Stimulated activated CD4-positive, alpha-beta T cell treated with anti-CD3 and anti-CD28 coated beads, Interleukin-15, amount 100 ng/mL, for 1 hour (primary cell): ENCODE measurements around the gene SLC38A5.

ENCODE experiments used
- DNase-seq, 2 donors: peaks; one replicate each; pipeline ENCODE4 v3.0.0-alpha.2; 2020; ENCODE audit warnings: low read depth in 1 of 2, low spot score in 1 of 2

Gene SLC38A5

DNA sequence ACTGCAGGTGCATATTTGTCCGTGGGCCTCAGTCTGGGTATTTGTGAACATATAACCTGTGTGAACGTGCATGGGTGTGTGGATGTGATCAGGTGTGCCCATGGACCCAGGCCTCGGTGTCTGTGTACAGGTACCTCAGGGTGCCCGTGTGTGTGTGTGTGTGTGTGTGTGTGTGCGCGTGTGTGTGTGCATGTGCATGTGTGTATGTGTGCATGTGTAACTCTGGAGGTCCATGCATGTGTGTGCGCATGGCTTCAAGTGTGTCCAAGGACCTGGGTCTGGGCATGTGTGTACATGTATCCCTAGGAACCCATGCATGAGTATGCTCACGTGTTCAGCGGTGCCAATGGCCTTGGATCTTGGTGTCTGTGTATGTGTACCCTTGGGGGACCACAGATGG, 21.7 kb upstream of the SLC38A5 start:
- DNase-seq: no peak

DNA sequence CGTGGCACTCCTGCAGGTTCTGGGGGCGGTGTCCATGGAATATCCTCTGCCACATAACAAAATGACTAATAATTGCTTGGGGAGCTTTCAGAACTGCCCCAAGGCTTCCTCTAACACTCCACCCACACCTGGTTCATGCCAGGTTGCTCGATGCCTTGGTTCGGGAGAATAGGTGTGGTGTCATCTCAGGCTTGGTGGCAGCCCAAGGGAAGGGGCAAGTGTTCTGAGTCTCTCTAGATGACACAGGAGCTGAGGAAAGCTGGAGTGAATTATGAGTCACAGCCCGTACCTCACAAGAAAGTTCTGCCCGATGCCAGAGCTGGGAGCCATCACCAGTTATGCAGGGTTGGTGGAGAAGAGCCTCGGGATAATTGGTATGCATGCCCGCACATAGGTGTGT, 20.6 kb upstream of the SLC38A5 start:
- no peak for DNase-seq

DNA sequence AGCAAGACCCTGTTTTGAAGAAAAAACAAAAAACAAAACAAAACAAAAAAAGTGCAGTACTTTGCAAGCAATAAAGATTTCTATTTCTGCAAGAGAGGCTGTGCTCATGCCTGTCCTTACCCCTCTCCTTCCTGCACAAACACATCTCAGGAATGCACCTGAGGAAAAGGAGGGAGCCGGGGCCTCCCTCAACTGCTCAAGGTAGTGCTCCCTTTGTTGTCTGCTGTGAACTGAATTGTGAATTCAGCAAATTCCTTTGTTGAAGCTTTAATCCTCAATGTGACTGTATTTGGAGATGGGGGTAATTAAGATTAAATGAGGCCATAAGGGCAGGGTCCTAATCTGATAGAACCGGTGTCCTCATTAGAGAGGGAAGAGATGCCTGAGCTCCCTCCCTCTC, 19.8 kb upstream of the SLC38A5 start:
- DNase-seq: no peak

DNA sequence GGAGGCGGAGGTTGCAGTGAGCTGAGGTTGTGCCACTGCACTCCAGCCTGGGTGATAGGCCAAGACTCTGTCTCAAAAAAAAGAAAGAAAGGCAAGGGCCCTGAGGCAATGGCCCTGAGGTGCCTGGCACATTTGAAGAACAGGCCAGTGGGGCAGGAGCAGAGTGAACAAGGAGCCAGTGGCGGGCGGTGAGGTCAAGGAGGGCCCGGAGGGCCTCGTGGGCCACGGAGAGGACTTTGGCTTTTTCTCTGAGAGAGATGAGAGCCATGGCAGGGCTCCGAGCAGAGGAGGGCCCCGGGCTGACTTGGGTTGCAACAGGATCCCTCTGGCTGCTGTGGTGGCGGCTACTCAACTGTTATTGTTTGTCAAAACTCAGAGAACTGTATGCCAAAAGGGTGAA, 19.2 kb upstream of the SLC38A5 start:
- no peak for DNase-seq

DNA sequence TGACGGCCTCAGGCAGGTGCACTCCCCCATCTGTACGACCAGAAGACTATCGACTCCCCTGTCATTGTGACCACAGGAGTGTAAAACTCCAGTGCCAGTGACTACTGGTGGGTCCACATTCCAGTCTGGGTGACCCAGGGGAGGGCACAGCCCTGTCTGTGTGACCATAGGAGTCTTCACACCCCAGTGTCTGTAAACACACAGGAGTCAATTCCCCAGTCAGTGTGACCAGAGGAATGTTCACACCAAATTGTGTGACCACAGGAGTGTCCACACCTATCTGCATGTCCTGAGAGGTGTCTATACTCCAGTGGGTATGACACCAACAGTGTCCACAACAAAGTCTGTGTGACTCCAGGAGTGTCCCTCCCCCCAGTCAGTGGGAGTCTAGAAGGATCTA, 18.0 kb upstream of the SLC38A5 start:
- no peak for DNase-seq

DNA sequence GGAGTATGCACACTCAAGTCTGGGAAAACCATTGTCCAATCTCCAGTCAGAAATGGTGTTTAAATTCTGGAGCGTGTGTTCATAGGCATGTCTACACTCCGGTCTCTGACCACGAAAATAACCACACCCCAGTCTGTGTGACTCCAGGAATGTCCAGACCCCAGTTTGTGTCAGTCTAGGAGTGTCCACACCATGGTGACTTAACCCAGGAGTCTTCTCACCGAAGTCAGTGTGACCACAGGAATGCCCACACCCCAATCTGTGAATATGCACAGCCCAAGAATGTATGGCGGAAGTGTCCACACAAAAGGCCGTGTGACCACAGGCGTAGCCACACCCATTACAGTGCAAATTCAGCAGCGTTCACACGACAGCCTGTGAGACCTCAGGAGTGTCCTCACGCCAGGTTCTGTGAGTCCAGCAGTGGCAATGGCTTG, 17.3 kb upstream of the SLC38A5 start:
- no peak for DNase-seq

DNA sequence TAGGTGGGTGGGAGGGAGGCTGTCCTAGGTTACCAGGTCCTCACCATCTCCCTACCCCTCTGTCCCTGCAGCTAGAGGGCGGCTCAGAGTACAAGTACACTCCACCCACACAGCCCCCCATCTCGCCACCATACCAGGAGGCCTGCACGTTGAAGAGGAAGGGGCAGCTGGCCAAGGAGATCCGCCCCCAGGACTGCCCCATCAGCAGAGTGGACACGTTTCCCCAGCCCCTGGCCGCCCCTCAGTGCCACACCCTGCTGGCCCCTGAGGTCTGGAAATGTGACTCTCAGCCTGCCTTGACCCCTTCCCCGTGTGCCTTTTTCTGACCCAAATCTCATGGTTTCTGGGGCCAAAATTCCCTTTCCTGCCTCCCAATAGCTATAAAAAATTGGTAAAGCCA, 12.5 kb upstream of the SLC38A5 start:
- DNase-seq: no peak

DNA sequence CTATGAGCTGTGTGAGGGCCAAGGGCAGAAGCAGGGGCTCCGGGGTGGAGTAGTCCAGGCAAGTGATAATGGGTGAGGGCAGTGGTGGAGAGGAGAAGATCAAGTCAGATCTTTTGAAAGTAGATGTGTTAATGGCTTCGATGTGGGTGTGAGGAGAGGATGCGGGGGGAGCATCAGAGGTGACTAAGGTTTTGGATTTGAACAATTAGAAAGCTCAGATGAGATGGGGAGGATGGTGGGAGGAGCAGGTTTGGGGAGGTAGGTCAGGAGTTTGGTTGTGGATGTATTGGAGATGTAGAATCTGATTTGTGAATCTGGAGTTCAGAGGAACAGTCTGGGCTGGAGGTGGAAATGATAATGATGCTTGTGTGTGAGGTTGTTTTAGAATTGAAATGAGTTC, 10.5 kb upstream of the SLC38A5 start:
- DNase-seq: no peak

DNA sequence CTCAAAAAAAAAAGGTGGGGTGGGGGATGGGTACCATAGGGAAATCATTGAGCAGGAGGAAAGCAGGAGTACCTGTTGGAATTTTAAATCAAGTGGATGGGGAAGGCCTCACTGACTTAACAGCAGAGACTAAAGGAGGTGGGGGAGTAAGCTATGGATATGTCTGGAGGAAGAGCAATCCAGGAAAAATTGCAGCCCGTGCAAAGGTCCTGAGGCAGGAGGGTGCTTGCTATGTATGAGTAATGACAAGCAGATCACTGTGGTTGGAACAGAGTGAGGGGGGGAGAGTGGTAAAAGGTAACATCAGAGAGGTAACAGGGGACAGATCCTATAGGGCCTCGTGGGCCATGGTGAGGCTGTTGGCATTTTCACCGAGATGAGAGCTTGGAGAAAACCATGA, 10.1 kb upstream of the SLC38A5 start:
- no peak for DNase-seq

DNA sequence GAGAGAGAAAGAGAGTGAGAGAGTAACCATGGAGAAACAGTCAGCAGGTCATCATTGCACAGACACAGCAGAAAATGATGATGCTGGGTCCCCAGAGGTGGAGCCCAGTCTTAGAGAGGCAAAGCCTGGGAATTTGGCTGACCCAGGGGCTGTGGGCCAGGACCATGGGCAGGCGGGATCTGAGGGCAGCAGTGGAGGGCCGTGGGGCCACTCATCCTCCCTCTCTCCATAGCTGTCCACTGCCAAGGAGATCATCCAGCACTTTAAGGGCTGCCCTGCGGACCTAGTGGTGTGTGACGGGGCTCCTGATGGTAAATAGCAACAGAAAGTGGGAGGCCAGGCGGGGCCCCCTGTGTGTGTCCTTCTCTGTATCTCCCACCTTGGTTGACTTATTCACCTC, 8.7 kb upstream of the SLC38A5 start:
- no peak for DNase-seq

DNA sequence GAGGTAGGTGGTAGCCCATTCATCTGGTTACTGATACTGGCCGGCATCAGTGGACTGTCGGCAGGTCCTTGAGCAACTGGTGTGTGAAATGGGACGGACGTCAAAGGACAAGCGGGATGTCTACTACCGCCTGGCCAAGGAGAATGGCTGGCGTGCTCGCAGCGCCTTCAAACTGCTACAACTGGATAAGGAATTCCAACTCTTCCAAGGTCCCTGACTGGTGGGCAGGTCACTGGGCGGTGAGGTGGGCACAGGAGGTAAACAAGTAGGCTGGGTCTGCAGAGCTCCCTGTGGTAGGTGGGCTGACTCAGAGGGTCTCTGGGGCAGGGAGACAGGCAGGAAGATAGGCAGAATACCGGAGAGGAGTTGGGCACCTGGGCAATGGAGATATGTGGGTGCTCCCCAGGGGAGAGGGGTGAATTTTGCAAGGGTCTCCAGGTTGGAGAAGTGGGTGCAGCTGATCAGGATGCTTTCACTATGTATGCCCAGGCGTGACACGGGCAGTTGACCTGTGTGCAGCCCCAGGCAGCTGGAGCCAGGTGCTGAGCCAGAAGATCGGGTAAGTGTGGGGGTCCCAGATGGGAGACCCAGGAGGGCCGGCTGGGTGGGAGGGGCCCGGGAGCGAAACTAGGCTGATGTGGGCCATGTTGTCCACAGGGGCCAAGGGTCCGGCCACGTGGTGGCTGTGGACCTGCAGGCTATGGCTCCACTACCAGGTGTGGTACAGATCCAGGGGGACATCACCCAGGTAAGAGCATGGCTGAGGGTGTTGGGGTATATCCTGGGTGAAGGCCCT, 8.1 kb upstream of the SLC38A5 start:
- no peak for DNase-seq

DNA sequence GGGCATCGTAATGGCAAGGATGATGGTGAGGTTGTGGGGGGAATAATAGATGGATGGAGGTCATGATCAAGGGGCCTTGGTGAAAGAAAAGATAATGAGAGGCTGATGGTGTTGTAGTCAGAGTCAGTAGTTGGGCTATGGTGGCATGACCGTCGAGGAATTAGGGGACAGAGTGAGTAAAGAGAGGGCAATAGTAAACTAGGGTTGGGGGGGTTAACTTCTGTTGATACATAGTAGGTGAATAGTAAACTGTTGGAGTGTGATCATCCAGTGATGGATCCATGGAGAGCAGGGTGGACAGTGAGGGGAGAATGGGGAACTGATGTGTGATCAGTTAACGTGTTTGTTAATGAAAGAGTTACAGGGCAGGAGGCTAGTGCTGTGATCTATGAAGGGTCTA, 6.9 kb upstream of the SLC38A5 start:
- DNase-seq: no peak

DNA sequence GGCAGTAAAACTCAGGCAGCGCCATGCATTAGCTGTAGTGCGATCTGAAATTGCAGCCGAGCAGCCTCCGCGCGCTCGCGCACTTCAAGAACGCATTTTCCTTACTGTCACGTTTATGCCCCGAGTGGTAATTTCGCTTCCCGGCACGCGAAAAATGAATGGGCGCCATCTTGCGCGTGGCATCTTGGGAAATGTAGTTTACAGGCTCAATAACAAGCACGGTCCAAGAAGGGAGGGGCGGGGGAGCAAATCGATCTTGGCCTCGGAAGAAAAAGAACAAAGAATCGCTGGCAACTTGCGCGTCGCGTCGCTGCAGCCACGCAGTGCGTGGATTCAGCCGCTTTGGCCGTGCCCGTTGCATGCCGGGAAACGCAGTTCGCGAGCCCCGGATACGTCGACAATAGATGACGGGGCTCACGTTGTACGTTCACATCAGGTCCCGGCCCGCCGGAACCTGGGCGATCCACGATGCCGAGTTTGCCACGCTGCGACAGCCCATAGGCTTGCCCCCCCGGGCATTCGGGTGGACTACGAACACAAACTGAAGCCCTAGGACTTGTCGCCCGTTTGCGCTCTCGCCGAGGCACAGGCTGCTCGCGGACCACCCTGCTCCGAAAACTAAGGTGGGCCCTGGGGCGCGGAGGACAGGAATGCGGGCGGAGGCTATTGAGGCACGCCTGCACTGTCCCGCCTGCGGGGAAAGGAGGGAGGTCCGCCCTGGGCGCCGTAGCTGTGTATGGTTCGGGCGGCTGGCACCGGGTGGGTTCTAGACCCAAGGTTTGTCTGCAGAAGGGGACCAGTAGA, 5.9 kb upstream of the SLC38A5 start, which contains the start of gene FTSJ1:
FTSJ1 (plus strand) TSS at position 426 of the 804 bp plus-strand sequence. CDS start 1,849 bp downstream, outside the sequence.
- DNase-seq: peak; percentile 71 to 72

DNA sequence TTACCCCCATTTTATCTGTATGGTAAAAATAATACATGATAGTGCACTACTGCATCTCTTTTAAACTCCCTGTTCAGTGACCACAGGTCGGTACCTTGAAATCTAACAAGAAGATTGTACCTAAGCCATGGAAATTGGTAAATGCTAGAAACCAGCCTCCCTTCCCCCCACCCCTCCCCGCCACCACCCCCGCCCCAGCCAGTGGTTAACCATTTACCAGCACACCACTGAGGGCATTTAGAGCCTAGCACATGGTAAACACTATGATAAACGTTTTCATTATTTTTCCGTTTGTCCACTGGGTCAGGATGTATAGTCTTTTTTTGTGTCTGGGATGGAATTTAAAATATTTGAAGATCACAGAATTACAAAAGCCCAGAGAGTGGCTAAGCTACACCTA, 5.2 kb upstream of the SLC38A5 start:
- DNase-seq: no peak

DNA sequence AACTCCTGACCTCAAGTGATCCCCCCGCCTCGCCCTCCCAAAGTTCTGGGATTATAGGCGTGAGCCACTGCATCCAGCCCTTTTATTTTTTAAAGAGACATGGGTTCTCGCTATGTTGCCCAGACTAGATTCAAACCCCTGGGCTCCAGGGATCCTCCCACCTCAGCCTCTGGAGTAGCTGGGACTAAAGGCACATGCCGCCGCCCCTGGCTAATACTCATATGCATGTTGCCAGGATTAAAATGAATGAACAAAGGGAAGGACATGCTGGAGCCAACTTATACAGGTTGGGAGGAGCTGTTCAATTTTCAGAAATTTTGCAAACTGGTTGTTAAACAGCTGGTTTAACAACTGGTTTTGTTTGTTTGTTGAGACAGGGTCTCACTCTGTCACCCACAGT, 4.5 kb upstream of the SLC38A5 start:
- no peak for DNase-seq

DNA sequence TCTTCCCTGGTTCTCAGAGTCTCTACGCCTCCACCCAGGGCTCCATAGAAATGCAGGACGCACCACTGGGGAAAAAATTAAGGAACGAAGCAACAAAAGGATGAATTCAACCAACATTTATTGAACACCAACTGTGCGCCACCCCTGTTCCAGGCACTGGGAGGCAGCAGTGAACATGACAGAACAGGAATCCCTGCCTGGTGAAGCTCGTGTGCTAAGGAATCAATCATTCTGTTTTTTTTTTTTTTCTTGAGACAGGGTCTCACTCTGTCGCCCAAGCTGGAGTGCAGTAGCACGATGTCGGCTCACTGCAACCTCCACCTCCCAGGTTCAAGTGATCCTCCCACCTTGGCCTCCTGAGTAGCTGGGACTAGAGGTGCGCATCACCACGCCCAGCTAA, 4.1 kb upstream of the SLC38A5 start:
- no peak for DNase-seq

DNA sequence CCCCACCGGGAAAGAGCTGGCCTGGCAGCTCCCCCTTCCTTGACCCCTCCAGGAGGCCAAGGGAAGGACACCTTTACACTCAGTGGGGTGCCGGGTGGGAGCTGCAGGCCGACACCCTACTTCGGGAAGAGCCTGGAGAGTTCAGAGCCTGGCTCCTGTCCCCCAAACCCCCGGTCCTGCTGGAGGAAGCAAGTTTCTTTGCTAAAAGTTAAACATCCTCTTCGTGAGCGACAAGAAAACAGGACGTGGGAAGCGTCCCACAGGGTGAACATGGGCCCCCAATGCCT, 3.6 kb upstream of the SLC38A5 start:
- no peak for DNase-seq

DNA sequence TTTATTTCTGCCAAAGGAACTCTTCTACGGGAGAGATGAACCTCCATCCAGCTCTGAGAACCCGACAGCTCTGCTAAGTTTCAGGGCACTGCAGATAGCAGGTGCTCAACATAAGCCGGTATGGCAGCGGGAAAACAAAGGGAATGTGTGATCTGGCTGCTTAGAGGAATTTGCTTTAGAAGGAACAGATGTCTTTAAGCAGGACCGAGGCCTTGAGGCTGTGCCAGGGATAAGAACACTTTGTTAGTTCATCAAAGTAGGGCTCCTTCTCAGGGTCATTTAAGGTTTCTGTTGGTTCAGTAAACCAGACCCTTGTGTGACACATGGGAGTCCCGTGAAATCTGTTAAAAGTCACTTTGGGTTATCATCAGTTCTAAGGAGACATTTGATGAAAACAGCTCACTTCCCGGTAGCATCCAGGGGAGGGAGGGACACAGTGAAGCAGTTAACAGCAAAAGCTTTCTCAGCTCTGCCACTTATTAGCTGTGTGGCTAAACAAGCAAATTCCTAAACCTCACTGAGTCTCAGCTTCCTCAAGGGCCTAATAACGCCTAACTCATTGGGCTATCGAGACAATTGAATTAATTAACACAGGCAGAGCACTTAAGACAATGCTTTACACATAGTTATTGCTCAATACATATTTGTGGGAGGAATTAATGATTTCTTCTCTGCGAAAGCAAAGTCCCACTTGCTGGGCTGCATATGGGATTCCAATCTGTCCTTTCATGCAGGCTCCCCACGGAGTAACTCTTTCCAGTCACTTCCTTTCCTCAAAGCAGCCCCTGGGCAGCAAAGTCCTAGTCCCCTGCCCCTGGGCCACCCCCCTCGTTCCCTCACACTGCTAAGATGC, 3.0 kb upstream of the SLC38A5 start:
- no peak for DNase-seq

DNA sequence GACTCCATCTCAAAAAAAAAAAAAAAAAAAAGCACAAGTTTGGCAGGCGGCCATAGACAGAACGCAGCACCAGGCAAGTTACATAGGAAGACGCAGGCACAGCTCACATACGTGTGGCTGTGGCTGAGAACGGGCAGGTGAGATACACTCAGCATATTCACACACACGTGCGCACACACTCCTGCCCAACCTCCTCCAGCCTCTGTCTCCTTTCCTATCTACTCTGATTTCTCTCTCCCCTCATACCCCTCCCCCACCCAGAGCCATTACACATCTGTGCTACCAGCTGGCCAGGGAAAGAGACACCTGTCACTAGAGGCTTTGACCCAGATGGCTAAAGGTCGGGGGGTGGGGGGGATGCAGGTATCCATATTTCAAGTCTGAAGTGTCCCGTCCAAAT, 2.2 kb upstream of the SLC38A5 start:
- DNase-seq: no peak

DNA sequence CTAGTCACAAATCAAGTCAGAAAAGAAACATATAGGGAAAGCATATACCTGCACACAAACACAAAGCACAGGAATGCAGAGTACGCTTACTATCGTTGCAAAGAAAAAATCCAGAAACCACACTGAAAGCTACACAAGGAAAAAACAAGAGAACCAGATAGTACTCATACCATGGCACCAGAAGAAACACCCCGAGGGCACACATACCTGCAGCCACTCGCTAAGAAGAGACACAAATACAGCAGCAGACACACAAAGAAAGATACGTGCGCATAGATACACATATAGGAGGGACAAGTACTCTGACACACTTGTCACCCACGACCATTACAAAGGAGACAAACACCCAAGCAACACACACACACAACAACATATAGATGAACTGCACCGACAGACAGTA, 1.4 kb upstream of the SLC38A5 start:
- no peak for DNase-seq

DNA sequence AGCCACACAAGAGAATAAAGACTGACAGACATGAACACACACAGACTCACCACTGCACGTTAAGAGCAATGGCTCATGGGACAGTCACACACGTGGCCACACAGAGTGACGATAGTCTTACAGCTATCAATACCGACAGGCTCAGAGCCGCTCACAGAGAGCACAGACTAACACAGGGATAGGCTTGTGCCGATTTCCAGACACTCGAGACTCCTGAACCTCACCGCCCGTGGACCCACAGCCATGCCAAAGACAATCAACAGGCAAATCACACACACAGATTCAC, 716 bp upstream of the SLC38A5 start:
- DNase-seq: no peak
